Measurements from ENCODE around the gene SYNPO2L.
"Not testable (repeated sequence)": the region's sequence is repeated elsewhere in the genome, so short reads cannot be mapped to it uniquely, and the experiment has no call there.

Gene SYNPO2L, protein sequence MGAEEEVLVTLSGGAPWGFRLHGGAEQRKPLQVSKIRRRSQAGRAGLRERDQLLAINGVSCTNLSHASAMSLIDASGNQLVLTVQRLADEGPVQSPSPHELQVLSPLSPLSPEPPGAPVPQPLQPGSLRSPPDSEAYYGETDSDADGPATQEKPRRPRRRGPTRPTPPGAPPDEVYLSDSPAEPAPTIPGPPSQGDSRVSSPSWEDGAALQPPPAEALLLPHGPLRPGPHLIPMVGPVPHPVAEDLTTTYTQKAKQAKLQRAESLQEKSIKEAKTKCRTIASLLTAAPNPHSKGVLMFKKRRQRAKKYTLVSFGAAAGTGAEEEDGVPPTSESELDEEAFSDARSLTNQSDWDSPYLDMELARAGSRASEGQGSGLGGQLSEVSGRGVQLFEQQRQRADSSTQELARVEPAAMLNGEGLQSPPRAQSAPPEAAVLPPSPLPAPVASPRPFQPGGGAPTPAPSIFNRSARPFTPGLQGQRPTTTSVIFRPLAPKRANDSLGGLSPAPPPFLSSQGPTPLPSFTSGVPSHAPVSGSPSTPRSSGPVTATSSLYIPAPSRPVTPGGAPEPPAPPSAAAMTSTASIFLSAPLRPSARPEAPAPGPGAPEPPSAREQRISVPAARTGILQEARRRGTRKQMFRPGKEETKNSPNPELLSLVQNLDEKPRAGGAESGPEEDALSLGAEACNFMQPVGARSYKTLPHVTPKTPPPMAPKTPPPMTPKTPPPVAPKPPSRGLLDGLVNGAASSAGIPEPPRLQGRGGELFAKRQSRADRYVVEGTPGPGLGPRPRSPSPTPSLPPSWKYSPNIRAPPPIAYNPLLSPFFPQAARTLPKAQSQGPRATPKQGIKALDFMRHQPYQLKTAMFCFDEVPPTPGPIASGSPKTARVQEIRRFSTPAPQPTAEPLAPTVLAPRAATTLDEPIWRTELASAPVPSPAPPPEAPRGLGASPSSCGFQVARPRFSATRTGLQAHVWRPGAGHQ

DNA sequence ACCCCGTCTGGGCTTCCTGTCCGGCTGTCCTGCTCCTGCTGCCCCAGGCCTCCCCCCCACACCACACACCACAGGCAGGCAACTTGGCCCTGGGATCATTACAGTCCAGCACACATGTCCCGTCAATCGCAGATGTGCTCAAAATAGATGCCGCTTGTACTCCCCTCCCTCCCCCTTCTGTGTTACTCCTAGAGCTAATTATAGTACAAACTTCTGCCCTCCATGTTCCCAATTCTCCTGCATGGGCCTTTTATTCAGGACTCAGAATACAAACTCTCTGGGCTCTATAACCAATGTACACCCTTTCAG is at the start of gene SYNPO2L:
Gene SYNPO2L, minus strand, starts transcription at position 40 of the 309 bp plus-strand sequence. CDS start 107 bp downstream, outside the sequence.
- DNase-seq (ENCODE audit: low read depth): no peak

DNA sequence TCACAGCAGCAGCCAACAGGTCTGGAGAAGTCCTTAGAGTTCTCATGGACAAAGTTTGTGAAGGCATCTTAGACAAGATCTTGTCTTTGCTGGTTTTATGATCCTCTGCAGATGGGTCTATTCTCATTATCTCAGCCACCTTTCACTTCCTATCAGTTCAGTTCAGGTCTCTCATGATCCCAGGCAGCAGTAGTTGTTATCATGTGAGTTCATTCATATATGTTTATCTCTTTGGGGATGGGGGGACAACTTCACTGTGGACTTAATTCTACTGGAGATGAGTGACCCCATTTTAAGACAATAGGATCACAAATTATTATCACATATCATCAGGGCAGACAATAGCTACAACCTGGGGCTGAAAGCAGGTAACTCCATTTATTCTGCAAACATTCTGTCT is 48.1 kb upstream of the SYNPO2L start:
- DNase-seq (ENCODE audit: low read depth): not testable (repeated sequence)

DNA sequence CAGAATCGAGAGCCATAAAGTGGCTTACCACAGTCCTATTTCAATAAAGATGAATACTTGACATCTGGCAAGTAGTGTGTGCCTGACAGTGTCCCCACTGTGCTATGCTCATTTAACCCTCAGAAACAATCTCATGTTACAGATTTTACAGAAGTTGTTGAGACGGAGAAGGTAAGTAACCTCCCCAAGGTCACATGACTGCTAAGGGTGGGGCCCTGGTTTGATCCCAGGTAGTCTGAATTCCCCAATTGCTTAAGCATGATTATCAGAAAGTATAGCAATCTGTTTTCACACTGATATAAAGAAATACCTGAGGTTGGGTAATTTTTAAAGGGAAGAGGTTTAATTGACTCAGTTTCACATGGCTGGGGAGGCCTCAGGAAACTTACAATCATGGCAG is 43.0 kb upstream of the SYNPO2L start:
- DNase-seq (ENCODE audit: low read depth): not testable (repeated sequence)

DNA sequence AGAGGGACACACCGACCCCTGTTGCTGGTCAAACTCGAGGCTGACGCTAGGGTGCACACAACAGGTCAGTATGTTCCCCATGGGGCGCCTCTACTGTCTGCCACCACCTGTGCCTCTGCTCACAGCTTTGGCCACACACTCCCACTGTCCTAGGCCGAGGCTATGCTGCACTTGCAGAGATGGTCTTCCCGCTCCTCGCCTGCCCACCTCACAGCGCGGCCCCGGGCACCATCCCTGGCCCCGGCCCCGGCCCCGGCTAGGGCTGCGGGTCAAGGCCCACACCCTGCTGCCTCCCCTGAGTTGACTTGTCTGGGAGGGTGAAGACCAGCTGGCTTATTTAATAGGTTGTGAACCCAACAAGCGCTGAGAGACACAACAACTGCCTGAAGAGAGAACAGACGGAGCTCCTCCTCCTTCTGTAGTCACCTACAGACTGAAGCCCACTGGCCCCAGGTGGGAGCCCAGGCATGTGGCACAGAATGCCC is 41.9 kb upstream of the SYNPO2L start, which contains the start of gene AGAP5:
Gene AGAP5, minus strand, starts transcription at position 435 of the 485 bp plus-strand sequence. Its CDS starts 354 bp downstream, at position 81.
- not testable (repeated sequence) for DNase-seq (ENCODE audit: low read depth)

DNA sequence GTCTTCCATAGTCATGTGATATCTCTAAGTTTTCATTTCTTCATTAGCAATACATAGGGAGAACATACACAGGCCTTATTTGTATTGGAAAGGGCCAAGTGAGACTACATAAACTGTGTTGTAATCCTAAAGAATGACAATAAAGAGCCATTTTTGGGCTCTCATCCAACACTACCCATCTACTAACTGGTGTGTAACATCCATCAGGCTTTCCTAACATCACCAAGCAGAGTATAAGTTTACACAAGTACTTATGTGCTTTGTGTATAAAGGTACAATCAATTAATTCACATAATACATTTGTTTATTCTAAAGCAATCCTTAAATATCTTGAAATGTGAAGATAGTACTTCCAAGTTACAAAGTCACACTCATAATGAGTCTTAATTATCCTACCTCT is 39.5 kb upstream of the SYNPO2L start:
- DNase-seq (ENCODE audit: low read depth): not testable (repeated sequence)

DNA sequence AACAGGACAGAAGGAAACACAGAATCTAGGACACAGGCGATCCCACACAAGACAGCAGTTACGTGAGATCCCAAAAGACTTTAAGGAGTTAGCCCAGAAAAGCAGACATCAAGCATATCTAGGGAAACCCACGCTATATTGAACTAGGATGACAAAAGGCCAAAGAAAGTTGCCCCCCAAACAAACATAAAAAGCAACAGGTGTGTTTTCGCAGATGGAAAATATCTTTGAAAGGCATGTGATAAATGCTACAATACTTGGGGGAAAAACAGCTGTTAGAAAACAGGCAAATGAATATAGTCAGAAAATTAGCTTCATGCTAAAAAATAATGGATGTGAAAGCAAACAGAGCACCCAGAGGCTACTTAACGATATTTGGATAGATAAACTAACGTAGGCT is 34.9 kb upstream of the SYNPO2L start:
- DNase-seq (ENCODE audit: low read depth): not testable (repeated sequence)

DNA sequence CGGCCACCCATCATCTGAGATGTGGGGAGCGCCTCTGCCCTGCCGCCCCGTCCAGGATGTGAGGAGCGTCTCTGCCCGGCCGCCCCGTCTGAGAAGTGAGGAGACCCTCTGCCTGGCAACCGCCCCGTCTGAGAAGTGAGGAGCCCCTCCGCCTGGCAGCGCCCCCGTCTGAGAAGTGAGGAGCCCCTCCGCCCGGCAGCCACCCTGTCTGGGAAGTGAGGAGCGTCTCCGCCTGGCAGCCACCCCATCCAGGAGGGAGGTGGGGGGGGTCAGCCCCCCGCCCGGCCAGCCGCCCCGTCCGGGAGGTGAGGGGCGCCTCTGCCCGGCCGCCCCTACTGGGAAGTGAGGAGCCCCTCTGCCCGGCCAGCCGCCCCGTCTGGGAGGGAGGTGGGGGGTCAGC is 33.8 kb upstream of the SYNPO2L start:
- not testable (repeated sequence) for DNase-seq (ENCODE audit: low read depth)

DNA sequence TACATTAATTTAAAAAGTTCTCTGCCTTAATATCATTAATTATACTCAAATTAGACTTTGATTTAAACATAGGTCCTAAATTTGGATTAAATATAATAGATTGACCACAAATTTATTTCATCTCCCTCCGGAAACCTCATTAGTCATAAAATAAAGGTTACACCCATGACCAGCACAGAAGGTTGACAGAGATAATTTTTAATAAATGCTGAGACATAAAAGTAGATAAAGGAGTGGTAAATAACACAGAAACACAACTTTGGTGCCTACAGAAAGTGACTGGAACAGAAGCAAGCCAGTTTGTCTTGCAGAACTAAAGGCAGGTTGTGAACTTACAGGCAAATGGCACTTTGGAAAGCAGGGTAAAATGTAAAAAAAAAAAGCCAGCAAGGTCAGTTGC is 31.8 kb upstream of the SYNPO2L start:
- DNase-seq (ENCODE audit: low read depth): not testable (repeated sequence)

DNA sequence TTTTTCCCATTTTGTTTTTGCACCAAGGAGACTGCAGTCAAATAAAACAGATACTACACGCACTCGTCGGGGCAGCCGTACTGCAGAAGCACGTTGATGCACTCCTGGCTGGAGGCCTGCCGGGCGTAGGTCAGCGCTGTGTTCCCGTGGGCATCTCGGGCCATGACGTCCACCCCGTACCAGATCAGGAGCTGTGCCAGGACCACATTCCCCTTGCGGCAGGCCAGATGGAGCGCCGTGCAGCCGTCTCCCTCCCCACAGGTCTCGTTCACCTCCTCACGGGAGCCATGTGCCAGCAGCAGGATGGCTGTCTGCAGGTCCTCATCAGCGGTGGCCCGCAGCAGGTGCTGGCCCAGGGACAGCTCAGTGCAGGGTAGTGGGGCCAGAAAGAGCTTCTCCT is 18.7 kb upstream of the SYNPO2L start:
- DNase-seq (ENCODE audit: low read depth): not testable (repeated sequence)

DNA sequence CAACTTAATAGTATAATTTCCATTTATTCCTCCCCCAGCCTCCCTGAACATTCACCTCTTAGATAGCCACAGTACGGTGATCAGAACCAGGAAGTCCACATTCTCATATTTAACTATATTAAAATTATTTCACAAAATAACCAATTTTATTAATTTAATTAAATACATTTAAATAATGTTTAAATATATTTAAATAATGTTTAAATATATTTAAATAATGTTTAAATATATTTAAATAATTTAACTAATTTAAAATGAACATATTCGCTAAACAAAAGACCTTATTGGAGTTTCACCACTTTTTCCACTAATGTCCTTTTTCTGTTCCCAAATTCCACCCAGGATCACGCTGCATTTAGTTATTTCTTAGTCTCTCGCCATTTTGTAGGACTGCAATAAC is 12.5 kb upstream of the SYNPO2L start:
- not testable (repeated sequence) for DNase-seq (ENCODE audit: low read depth)

DNA sequence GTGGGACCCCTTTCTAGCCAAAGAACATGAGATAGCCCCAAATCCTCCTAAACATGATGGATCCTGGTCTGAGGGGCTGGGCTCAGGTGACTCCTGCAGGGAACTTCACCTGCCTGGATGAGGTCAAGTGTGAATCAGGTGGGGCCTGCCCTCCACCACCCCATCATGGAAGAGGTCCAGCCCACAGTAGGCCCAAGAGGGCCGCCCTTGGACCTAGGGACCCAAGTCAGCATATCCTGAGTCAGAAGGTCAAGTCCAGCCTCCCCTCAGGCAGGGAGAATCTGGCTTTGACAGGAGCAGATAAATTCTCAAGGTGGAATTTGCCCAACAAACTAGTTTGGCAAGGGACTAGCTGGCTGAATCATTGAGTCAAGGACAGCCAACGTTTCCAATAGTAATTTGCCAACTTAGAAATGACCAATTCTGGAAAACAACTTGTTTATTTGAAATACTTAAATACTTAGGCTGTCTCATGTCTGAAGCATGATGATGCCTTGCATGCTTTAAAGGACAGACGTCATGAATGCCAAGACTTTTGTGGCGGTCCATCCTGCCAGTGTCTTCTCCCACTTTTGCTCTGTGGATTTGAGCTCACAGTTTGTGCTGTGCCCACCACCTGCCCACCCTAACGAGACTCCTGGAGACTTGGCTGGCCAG is 10.5 kb upstream of the SYNPO2L start:
- DNase-seq (ENCODE audit: low read depth): not testable (repeated sequence)

DNA sequence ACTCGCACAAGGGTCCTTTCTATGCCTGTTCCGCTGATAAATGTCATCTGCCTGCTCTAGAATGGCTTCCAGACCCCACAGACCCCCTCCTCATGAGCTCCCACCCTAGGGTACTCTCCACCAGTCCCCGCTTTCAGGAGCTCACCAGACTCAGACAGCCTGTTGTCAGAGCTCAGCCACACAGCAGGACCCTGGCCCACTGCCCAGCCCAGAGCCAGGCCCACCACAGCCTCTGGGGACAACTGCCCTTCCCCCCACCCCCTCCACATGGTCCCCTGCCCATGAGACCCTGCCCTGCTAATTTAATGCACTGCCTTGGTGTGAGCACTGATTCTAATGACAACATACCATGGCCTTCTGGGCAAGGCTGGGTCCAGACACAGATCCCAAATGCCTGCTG is 9.8 kb upstream of the SYNPO2L start:
- not testable (repeated sequence) for DNase-seq (ENCODE audit: low read depth)

DNA sequence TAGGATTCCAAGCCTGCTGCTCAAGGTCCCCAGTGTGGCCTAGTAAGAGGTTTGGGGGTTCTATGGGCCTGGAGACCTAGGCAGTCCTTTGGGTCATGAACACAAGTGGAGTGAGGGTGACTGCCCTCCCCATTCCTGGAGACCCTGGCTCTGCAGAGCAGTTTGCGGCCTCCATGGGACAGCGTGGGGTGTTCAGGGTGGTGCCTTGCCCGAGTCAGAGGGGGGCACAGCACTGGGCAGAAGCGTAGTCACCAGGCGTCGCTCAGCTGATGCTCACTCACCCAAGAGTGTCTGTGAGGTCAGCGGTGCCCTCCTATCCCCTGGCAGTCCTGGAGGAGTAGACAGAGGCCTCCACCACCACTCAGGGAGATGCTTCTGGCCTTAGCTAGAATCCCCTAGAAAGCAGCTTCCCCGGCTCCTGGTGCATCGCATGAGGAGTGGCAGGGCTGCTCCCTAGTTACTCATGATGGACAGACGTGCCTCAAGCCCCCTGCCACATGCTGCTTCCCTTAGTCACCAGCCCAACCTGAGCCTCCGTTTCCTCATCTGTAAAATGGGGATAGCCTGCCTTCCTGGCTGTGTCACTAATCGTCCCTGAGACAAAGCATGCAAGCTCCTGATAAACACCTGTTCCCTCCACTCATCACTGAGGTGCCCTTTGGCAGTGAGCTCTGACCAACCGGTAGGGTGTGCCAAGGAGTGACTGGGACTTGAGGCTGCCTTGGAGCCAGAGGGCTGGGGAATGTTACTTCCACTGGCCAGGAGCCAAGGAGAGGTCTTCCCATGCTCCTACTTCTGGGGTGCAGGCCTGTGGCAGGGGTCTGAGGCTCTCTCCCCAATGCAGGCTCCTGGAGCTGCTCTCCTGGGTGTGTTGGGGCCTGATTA is 8.6 kb upstream of the SYNPO2L start:
- not testable (repeated sequence) for DNase-seq (ENCODE audit: low read depth)

DNA sequence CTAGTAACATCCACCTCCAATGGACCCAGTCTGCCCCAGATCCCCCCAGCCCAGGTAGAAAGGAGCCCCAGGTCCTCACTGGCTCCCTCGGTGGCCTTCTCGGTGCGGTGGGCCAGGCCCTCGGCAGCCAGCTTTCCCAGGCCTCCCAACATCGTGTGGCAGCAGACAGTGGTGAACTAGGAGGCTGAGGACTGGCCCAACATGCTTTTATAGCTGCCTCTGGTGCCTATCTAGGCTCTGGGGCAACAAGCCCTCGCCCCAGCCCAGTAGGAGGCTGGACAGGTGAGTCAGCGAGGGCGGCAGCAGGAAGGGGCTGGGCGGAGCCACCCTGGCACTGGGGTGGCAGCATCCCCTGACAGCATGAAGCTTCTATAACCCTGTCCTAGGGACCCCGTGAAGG is 7.8 kb upstream of the SYNPO2L start:
- DNase-seq (ENCODE audit: low read depth): not testable (repeated sequence)

DNA sequence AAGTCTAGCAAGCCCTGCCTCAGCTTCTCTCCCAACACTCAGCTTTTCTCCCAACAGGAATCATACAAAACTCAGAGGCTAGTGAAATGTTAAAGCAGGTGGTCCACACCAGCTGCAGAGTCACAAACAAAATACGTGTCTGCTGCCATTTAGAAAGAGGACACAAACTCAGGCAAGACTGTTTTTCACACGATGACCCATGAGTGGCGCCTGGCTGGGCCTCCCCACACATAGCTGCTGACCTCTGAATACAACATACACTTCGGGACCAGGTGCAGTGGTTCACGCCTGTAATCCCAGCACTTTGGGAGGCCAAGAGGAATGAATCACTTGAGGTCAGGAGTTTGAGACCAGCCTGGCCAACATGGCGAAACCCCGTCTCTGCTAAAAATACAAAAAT is 6.9 kb upstream of the SYNPO2L start:
- DNase-seq (ENCODE audit: low read depth): not testable (repeated sequence)

DNA sequence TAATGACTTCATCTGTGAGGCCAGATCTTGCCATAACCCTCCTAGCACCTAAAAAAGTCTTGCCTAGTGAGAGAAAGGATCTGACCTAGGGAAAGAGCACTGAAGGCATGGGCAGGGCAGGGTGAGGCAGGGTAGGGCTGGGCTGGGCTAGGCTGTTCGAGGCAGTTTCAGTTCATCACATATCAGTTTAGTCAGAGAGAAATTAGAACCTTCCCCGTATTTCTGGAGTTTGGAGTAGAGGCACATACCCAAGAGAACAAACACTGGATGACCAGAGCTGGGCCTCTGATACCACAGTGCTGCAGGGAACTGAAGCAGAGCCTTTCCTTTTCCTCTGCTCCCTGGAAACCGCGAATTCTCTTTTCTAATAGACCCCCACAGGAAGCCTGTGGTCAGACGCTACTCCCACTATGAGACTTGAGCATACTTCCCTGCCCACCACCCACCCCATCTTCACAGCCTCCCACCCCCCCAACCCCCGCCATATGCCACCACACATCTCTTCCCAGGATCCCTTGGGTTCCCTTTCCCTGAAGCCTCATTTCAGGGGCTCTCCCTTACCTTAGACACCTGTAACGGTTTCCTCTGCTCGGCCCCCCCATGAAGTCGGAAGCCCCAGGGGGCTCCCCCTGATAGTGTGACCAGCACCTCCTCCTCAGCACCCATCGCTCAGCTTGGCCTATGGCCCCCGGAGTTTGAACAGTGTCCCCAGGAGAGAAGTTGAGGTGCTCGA is 406 bp downstream of the SYNPO2L start:
- no peak for DNase-seq (ENCODE audit: low read depth)

DNA sequence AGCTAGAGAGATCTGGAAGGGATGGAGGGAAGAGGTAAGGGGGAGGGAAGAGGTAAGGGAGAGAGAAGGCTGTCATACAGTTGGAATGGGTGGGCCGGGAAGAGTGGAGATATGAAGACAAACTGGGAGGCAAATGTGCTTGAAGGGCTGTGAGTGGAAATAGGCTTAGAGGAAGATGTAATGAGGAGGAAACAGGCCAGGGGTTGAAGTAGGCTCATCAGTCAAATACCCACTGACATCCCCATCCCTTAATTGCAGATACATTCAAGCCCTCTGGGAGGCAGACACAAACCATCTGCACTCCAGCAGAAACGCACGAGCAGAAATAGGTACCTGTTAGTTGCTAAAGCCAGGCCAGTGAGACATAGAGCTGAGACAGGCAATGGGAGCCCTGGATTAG is 2.1 kb downstream of the SYNPO2L start:
- no peak for DNase-seq (ENCODE audit: low read depth)

DNA sequence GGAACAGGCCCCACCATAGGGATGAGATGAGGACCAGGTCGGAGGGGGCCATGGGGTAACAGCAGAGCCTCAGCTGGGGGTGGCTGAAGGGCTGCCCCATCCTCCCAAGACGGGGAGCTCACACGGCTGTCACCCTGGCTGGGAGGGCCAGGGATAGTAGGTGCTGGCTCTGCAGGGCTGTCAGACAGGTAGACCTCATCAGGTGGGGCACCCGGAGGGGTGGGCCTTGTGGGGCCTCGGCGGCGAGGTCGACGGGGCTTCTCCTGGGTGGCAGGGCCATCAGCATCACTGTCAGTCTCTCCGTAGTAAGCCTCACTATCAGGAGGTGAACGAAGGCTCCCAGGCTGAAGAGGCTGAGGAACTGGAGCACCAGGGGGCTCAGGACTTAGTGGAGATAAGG is 2.6 kb downstream of the SYNPO2L start:
- no peak for DNase-seq (ENCODE audit: low read depth)

DNA sequence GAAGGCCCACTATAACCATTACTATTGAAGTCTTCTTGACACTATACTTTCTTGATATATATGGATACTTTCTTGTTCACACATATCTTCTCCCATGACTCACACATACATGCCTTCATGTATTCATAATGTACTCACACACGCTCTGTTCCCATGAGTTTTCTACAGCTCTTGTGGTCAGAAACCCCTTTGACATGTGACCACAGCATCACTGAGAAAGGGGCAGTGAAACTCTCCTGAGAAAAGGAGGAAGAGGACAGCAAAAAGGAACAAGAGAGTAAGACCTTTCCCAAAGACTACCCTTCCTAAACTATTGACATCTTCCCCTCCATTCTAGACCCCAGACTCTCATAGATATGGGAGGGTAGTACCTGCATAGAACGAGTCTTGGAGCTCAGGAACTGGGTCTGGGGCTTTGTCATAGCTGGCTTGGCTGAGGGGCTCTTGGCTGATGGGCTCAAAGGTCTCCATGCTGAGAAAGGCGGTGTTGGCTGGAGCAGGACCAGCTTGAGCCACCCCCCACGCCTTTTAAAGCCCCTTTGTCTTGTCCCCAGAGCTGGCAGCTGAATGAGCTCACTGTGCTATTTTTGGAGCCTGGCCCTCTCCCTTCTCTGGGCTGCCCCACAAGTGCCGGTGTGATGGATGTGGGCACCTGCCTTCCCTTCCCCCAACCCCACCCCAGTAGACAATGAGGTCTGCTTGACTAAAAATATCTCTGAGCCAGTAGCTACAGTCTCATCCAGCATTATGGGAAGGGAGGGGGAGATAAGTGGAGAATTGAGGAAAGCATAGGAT is 5.1 kb downstream of the SYNPO2L start:
- DNase-seq (ENCODE audit: low read depth): no peak
